ENCODE data around the gene MMP19.

Gene MMP19

GRCh38 chr12:55815473-55815872 lies 27.3 kb downstream of the MMP19 start:
- no peak for TF ChIP-seq CTCF (IDR thresholded peaks at IDR 0.05; ENCODE audit: low read depth, low read length, missing control alignments)
- DNase-seq (ENCODE audit: low read depth): no peak
- no peak overlapping the region for H3K4me3 ChIP-seq (ENCODE audit: low read depth, low read length)

- no peak for TF ChIP-seq CTCF (IDR thresholded peaks at IDR 0.05; ENCODE audit: low read depth, low read length, missing control alignments)
- no peak for DNase-seq (ENCODE audit: low read depth)
- H3K4me3 ChIP-seq (ENCODE audit: low read depth, low read length): no peak overlapping the region
These were observed 28.5 kb downstream of the MMP19 start for GRCh38 chr12:55814257-55814656.

GRCh38 chr12:55812088-55812487 lies 30.6 kb downstream of the MMP19 start:
- no peak overlapping the region for H3K4me3 ChIP-seq (ENCODE audit: low read depth, low read length)
- no peak for DNase-seq (ENCODE audit: low read depth)
- TF ChIP-seq CTCF (IDR thresholded peaks at IDR 0.05; ENCODE audit: low read depth, low read length, missing control alignments): no peak

- H3K4me3 ChIP-seq (ENCODE audit: low read depth, low read length): no peak overlapping the region
- no peak for TF ChIP-seq CTCF (IDR thresholded peaks at IDR 0.05; ENCODE audit: low read depth, low read length, missing control alignments)
- no peak for DNase-seq (ENCODE audit: low read depth)
These were observed 33.5 kb downstream of the MMP19 start for GRCh38 chr12:55809274-55809673.

- H3K4me3 ChIP-seq (ENCODE audit: low read depth, low read length): no peak overlapping the region
- DNase-seq (ENCODE audit: low read depth): no peak
- TF ChIP-seq CTCF (IDR thresholded peaks at IDR 0.05; ENCODE audit: low read depth, low read length, missing control alignments): no peak
These were observed 35.8 kb downstream of the MMP19 start for GRCh38 chr12:55806982-55807381.

- DNase-seq (ENCODE audit: low read depth): no peak
- TF ChIP-seq CTCF (IDR thresholded peaks at IDR 0.05; ENCODE audit: low read depth, low read length, missing control alignments): no peak
- no peak overlapping the region for H3K4me3 ChIP-seq (ENCODE audit: low read depth, low read length)
These were observed 45.2 kb downstream of the MMP19 start for GRCh38 chr12:55797550-55797949.

GRCh38 chr12:55797068-55797467 lies 45.7 kb downstream of the MMP19 start:
- H3K4me3 ChIP-seq (ENCODE audit: low read depth, low read length): no peak overlapping the region
- TF ChIP-seq CTCF (IDR thresholded peaks at IDR 0.05; ENCODE audit: low read depth, low read length, missing control alignments): no peak
- no peak for DNase-seq (ENCODE audit: low read depth)

Data from GM12864 (cell line).